Measurements from ENCODE around the gene ATP10B.
"Not testable (repeated sequence)": the region's sequence is repeated elsewhere in the genome, so short reads cannot be mapped to it uniquely, and the experiment has no call there.

ATP10B gene, protein sequence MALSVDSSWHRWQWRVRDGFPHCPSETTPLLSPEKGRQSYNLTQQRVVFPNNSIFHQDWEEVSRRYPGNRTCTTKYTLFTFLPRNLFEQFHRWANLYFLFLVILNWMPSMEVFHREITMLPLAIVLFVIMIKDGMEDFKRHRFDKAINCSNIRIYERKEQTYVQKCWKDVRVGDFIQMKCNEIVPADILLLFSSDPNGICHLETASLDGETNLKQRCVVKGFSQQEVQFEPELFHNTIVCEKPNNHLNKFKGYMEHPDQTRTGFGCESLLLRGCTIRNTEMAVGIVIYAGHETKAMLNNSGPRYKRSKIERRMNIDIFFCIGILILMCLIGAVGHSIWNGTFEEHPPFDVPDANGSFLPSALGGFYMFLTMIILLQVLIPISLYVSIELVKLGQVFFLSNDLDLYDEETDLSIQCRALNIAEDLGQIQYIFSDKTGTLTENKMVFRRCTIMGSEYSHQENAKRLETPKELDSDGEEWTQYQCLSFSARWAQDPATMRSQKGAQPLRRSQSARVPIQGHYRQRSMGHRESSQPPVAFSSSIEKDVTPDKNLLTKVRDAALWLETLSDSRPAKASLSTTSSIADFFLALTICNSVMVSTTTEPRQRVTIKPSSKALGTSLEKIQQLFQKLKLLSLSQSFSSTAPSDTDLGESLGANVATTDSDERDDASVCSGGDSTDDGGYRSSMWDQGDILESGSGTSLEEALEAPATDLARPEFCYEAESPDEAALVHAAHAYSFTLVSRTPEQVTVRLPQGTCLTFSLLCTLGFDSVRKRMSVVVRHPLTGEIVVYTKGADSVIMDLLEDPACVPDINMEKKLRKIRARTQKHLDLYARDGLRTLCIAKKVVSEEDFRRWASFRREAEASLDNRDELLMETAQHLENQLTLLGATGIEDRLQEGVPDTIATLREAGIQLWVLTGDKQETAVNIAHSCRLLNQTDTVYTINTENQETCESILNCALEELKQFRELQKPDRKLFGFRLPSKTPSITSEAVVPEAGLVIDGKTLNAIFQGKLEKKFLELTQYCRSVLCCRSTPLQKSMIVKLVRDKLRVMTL (N-terminal part only)

DNA sequence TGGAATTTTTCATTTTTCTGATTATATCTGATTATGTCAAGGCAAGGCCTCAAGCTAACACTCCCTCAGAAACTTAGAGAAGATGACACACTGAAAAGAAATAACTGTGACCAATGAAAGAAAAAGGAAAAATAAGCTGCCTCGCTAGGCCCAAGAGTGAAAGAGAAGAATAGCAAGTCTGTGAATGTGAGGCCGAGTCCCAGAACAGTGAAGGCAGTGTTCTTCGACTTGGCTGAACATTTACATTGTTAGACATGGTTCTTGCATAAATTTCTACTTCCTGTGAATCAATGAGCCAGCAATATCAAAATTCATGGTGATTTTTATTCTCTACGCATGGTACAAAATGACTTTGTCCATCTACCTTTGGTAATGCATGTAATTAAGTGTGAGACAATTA, at the start of gene ATP10B:
ATP10B (minus strand) TSS at position 163 of the 400 bp plus-strand sequence. CDS start 164,137 bp downstream, outside the sequence.
- no peak for DNase-seq

DNA sequence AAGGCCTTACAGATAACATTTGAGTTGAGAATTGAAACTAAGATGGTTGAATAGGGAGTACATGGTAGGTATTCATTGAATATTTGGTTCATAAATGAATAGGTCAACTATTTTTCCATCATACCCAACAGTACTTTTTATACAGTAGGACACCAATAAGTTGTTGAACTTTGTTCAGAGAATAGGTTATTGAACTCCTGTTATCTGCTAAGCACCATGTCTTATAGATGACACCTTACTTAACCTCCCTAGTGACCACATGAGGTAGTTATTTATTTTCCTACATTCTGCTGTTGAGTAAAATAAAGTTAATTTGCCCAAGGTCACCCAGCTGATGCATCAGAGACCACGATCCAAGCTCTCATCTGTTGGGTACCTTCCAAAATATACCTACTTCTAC, 49.6 kb upstream of the ATP10B start:
- DNase-seq = no peak

DNA sequence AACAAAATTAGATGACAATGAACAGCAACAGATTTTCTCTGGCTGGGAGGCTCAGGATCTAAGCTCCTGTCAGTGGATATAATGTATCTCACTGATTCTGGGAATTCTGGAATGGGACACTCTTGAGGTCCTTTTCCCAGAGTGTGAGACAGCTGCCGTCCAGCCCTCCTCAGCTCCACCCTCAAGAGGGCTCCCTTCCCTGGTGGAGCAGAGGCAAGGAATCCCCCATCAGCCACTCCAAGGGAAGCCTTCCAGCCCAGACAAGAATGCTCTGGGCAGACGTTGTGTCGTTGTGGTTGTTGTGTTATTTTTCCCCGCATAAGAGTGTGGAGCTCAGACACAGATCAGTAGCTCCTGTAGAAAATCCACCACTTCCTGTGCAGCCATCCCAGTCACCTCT, 47.7 kb upstream of the ATP10B start:
- DNase-seq = no peak

DNA sequence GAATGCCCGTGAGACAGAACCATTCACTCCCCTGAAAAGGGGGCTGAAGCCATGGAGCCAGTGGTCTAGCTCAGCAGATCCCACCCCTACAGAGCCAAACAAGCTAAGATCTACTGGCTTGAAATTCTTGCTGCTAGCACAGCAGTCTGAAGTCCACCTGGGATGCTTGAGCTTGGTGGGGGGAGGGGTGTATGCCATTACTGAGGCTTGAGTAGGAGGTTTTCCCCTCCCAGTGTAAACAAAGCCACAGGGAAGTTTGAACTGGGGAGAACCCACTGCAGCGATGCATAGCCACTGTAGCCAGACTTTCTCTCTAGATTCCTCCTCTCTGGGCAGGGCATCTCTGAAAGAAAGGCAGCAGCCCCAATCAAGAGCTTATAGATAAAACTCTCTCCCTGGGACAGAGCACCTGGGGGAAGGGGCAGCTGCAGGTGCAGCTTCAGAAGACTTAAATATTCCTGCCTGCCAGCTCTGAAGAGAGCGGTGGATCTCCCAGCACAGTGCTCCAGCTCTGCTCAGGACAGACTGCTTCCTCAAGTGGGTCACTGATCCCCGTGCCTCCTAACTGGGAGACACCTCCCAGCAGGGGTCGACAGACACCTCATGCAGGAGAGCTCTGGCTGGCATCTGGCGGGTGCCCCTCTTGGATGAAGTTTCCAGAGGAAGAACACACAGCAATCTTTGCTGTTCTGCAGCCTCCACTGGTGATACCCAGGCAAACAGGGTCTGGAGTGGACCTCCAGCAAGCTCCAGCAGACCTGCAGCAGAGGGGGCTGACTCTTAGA, 41.4 kb upstream of the ATP10B start:
- DNase-seq = not testable (repeated sequence)

GRCh38 chr5:160887780-160888179, 35.8 kb upstream of the ATP10B start:
- no peak for DNase-seq

DNA sequence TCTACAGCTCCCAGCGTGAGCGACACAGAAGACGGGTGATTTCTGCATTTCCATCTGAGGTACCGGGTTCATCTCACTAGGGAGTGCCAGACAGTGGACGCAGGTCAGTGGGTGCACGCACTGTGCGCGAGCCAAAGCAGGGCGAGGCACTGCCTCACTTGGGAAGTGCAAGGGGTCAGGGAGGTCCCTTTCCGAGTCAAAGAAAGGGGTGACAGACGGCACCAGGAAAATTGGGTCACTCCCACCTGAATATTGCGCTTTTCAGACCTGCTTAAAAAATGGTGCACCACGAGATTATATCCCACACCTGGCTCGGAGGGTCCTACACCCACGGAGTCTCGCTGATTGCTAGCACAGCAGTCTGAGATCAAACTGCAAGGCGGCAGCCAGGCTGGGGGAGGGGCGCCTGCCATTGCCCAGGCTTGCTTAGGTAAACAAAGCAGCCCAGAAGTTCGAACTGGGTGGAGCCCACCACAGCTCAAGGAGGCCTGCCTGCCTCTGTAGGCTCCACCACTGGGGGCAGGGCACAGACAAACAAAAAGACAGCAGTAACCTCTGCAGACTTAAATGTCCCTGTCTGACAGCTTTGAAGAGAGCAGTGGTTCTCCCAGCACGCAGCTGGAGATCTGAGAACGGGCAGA, 21.7 kb upstream of the ATP10B start:
- DNase-seq = not testable (repeated sequence)

DNA sequence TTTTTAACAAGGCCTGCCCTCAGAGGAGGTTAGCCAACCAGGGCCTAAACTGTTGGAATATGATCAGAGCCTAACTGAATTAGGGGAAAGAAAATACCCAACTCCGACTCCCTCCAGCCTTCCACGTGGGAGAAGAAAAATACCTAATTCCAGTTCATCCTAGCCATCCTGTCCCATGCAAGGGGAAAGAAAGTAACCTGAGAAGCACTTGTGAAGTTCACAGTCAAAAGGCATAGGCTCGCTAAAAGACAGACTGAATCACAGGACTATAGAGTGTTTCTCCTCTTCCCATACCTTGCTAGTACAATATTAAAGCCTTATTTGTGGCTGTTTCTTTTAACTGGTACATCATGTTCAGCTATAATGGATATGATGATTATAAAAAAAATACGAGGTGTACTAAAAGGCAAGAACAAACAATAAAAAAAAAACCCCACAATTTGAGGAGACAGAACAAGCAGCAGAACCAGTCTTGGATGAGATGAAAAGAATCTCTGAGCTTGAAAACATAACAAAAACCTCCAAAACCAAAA, 18.0 kb upstream of the ATP10B start:
- no peak for DNase-seq

DNA sequence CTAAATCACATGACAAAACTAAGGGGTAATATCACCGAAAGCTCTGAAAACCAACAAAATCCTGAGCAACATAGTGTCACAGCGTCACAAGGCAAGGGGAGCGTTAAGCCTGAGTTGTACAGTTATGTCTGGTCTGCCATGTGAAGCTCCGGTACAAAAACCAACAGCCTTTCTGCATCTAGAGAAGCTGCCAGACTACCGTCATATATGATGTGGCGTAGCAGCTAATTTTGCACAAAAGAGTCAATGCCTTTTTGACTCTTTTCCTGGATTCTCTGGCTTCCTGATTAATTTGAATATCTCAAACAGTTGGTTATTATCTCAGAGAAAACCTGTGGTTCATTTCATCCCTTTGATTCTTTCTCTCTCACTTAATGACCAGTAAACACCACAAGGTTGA, 16.0 kb upstream of the ATP10B start:
- DNase-seq = no peak

DNA sequence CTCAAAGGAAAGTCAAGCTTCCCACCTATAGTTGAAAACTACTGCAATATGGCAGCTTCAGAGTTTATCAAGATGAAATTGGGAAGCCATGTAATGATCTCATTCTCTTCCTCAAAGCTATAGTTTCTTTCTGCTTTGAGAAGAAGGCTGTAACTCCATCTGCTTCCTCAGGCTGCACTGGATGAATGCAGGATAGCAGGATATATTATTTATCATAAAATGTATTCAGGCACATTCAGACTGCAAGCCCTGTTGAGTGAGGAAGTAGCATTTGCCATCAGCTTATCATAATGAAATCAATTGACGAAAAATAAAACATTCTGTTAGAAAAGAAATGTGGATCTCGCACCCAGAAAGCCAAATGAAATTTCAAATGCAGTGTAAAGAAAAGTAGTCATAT, 560 bp downstream of the ATP10B start:
- DNase-seq = no peak

GRCh38 chr5:160850421-160850820, 1.6 kb downstream of the ATP10B start:
- DNase-seq = no peak

GRCh38 chr5:160847526-160848085, 4.4 kb downstream of the ATP10B start:
- DNase-seq = no peak

DNA sequence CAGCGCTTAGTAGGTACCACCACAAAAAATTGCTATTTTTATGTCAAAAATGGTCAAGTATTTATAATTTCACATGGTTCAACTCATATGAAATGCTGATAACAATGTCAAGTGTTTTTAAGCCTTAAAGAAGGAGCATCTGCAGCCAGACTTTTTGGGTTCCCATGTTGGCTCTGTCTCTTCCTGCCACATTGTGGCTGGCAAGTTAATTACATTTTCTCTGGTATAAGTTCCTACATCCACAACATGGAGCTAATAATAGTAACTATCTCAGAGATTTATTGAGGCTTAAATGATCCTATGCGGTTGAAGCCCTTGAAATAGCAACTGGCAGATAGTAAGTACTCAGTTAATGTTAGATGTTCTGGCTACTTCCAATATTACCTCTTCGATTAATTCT, 5.4 kb downstream of the ATP10B start:
- no peak for DNase-seq

GRCh38 chr5:160844177-160844576, 7.8 kb downstream of the ATP10B start:
- DNase-seq = no peak

DNA sequence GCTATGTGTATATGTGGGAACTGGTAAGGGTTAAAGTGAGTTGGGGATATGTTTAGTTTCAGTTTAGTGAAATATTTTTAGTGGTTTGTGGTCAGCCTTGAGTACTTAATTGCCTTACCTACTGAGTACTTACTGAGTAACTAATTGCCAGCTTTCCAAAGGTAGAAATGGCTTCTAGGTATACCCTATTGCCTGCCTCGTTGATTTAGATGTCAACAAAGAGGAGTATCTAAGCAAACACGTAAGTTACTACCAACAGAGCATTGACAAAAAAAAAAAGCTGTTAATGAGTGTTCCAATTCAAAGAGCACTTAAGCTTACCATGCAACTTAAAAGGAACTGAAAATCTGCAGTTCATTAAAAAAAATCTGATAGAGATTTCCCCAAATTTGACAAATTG, 8.8 kb downstream of the ATP10B start:
- no peak for DNase-seq

DNA sequence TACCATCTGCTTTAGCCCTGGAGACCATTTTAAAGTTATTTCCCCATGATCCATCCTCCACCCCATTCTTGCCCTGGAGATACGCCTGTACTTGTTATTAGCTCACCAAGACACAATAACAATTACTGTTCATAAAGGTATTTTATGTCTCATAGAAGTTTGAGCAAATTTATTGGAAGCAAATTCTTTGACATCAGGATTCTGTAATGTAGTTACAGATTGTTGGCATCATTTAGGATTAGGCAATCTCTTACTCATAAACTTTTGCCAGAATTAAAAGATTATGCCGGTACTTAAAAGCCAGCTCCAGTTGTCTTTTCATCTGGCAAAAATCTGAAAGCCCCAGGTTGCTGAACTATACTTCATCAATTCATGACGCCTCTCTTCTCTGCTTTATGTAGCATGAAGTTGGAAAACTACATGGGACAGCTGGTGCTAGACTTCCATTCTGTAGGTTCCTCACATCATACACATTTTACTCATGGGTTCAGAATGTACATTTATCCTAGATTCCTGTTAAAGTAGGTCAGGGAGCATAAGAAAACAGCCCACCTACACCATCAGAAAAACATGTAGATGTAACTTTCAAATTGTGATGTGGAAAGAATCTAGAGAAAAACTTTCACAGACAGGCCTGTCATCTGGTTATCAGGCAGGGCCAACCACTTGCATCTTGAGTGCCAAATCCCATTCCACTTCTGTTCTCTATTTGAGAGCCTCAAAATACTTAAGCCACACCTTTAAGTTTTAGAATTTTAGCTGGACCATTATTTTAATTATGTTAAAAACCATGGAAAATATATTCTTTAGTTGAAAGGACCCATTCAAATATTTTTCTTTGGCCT, 14.0 kb downstream of the ATP10B start:
- no peak for DNase-seq

DNA sequence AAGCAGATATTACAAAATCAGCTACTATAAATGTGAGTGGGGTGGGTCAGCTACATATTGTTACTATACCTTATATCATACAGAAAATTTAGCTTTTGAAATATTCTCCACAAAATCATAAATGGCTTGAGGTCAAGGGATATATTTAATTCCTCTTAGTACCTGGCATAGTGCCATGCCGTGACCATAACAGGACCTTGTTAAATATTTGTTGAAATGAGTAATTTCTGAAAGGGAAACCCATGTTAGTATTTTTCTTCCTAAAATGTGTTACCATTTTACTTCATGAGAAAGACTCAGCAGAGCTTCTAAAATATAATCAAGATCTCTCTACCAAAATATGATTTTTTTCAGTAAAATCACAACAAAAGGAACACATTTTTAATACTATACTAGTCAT, 14.8 kb downstream of the ATP10B start:
- no peak for DNase-seq

DNA sequence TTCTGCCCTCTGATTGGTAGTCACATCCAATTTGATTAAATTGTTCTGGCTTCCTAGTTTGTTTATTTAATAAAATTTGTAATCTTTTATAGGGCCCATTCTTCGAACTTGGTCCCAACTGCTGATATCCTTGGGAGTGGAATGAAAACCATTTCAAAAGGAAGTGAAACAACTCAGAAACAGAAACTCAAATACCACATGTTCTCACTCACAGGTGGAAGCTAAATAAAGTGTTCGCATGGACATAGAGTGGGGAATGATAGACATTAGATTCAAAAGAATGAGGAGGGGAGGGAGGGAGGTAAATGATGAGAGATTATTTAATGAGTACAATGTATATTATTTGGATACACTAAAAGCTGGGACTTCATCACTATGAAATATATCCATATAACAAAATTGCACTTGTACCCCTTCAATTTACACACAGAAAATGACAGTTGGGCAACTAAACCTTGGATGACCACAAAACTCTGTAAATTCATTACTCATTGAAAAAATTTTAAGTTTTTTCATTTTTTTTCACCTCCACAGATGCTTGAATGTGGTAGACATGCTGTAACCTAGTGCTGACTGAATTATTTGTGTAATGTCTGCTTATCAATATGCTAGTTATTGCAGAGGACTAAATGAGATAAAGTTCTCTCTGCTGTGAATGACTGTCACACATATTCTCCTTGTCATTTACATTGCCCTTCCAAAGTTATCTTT, 16.0 kb downstream of the ATP10B start:
- no peak for DNase-seq

GRCh38 chr5:160835376-160835775, 16.6 kb downstream of the ATP10B start:
- no peak for DNase-seq

DNA sequence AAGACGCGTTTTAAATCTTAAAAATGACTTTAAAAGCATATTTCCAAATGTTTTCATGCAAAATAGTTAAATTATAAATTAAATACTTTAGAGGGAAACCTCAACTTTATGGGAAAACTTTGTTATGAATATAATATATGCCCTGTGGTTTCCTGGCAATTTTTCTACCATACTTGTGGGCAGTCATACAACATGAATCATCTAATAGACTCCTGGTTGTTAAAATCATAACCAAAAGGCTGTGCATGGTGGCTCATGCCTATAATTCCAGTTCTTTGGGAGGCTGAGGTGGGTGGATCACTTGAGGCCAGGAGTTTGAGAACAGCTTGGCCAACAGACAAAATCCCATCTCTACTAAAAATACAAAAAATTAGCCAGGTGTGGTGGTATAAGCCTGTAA, 18.2 kb downstream of the ATP10B start:
- DNase-seq = no peak

DNA sequence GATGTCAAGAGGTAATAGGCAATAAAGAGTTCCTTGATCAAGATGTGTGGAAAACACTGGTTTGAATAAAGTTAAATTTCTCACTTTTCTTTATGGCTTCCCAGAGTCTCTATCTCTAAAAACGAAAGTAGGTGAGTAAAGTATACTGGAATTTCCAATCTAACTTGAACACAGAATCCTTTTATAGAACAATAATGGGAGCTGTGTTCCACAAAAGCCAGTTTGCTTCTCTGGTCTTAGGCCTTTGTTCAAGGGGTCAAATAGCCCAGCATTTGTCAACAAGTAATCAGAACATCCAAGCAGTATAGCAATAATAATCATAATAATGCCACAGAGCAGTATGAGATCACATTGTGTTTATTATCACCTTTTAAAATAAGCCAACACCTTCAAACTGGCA, 20.2 kb downstream of the ATP10B start:
- no peak for DNase-seq
